Keratinocyte (primary cell): ENCODE data around the gene SLC22A31.

Experiments
- EZH2 ChIP-seq: IDR thresholded peaks from one replicate; pipeline ENCODE4 v1.6.1; 2012; ENCODE audit warnings: inconsistent platforms, mild to moderate bottlenecking, low read length, moderate library complexity
- TF ChIP-seq, protein P1 (sequence below), 3 experiments: IDR thresholded peaks in 1 of 3; conservative IDR thresholded peaks in 1 of 3; optimal IDR thresholded peaks in 1 of 3; 2 replicates in 2 of 3; 3 replicates in 1 of 3; pipeline versions ENCODE3 to v1.5.1; 2011; ENCODE audit warnings: low read length in 3 of 3, mild to moderate bottlenecking in 3 of 3, moderate library complexity in 2 of 3, control low read depth in 1 of 3, inconsistent platforms in 1 of 3; ENCODE audit not compliant: insufficient read depth in 2 of 3; ENCODE audit errors: extremely low read depth in 1 of 3

- TF ChIP-seq, protein P1, sequence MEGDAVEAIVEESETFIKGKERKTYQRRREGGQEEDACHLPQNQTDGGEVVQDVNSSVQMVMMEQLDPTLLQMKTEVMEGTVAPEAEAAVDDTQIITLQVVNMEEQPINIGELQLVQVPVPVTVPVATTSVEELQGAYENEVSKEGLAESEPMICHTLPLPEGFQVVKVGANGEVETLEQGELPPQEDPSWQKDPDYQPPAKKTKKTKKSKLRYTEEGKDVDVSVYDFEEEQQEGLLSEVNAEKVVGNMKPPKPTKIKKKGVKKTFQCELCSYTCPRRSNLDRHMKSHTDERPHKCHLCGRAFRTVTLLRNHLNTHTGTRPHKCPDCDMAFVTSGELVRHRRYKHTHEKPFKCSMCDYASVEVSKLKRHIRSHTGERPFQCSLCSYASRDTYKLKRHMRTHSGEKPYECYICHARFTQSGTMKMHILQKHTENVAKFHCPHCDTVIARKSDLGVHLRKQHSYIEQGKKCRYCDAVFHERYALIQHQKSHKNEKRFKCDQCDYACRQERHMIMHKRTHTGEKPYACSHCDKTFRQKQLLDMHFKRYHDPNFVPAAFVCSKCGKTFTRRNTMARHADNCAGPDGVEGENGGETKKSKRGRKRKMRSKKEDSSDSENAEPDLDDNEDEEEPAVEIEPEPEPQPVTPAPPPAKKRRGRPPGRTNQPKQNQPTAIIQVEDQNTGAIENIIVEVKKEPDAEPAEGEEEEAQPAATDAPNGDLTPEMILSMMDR (optimal IDR thresholded peaks at IDR 0.05 in 1 of 3, IDR thresholded peaks at IDR 0.05 in 1 of 3, conservative IDR thresholded peaks at IDR 0.05 in 1 of 3; ENCODE audit: extremely low read depth in 1 of 3, insufficient read depth in 2 of 3, low read length in 3 of 3), result no peak
- no peak for TF ChIP-seq EZH2
Observed at GRCh38 chr16:89189358-89190025, 10.8 kb downstream of the SLC22A31 start.
